KOPT-K1 (cell line): ENCODE data around the gene KCNA10.
"Not testable (repeated sequence)": the region's sequence is repeated elsewhere in the genome, so short reads cannot be mapped to it uniquely, and the experiment has no call there.

Experiments used
- H3K27ac ChIP-seq: fragments of 200-600 bp; sonication (generic); 2 replicates; pipeline ENCODE4 v1.5.1; 2016; ENCODE audit warnings: antibody characterized with exemption, mild to moderate bottlenecking, low read depth, low read length; ENCODE audit not compliant: poor library complexity, severe bottlenecking
- H3K36me3 ChIP-seq: fragments of 200-600 bp; sonication (generic); 2 replicates; pipeline ENCODE4 v1.5.1; 2017; ENCODE audit warnings: antibody characterized with exemption, mild to moderate bottlenecking, low read length, moderate library complexity; ENCODE audit not compliant: insufficient read depth
- H3K9me3 ChIP-seq: fragments of 200-600 bp; sonication (generic); 2 replicates; pipeline ENCODE4 v1.5.1; 2017; ENCODE audit warnings: antibody characterized with exemption, low read length, mild to moderate bottlenecking; ENCODE audit not compliant: insufficient read depth, poor library complexity, severe bottlenecking

Gene KCNA10

GRCh38 chr1:110515891-110516290 is 3.1 kb downstream of the KCNA10 start:
- Histone ChIP-seq H3K9me3 (no peaks in the 10 kb centered on the region), H3K27ac (no peak overlapping the region)

GRCh38 chr1:110515041-110515440 is 3.9 kb downstream of the KCNA10 start:
- Histone ChIP-seq H3K9me3 (no peaks in the 10 kb centered on the region), H3K27ac (no peak overlapping the region), H3K36me3 (no peaks in the 10 kb centered on the region)

More at GRCh38 chr1:110515891-110516290, 3.1 kb downstream of the KCNA10 start:
- no peaks in the 10 kb centered on the region for H3K36me3 ChIP-seq

- Histone ChIP-seq H3K27ac (no peak overlapping the region), H3K9me3 (no peaks in the 10 kb centered on the region), H3K36me3 (no peaks in the 10 kb centered on the region)
Observed at GRCh38 chr1:110513511-110513910, 5.5 kb downstream of the KCNA10 start.

- H3K27ac ChIP-seq = no peak overlapping the region
- H3K9me3 ChIP-seq = no peaks in the 10 kb centered on the region
- no peaks in the 10 kb centered on the region for H3K36me3 ChIP-seq
Observed at GRCh38 chr1:110511436-110511835, 7.5 kb downstream of the KCNA10 start.

GRCh38 chr1:110510921-110511320 is 8.1 kb downstream of the KCNA10 start:
- not testable (repeated sequence) for H3K9me3 ChIP-seq, H3K36me3 ChIP-seq, H3K27ac ChIP-seq

GRCh38 chr1:110509655-110510054 is 9.3 kb downstream of the KCNA10 start:
- no peaks in the 10 kb centered on the region for H3K36me3 ChIP-seq
- H3K9me3 ChIP-seq = no peaks in the 10 kb centered on the region
- H3K27ac ChIP-seq = no peak overlapping the region

GRCh38 chr1:110508028-110508940 is 10.7 kb downstream of the KCNA10 start:
- Histone ChIP-seq H3K9me3 (no peaks in the 10 kb centered on the region), H3K27ac (no peak overlapping the region), H3K36me3 (no peaks in the 10 kb centered on the region)

GRCh38 chr1:110506541-110506940 is 12.4 kb downstream of the KCNA10 start:
- H3K9me3 ChIP-seq = no peaks in the 10 kb centered on the region
- no peaks in the 10 kb centered on the region for H3K36me3 ChIP-seq
- no peak overlapping the region for H3K27ac ChIP-seq

GRCh38 chr1:110505596-110505995 is 13.4 kb downstream of the KCNA10 start:
- no peaks in the 10 kb centered on the region for H3K9me3 ChIP-seq
- no peaks in the 10 kb centered on the region for H3K36me3 ChIP-seq
- H3K27ac ChIP-seq = no peak overlapping the region

GRCh38 chr1:110504226-110504625 is 14.7 kb downstream of the KCNA10 start:
- Histone ChIP-seq H3K27ac (no peak overlapping the region), H3K36me3 (no peaks in the 10 kb centered on the region), H3K9me3 (no peaks in the 10 kb centered on the region)

GRCh38 chr1:110503471-110503870 is 15.5 kb downstream of the KCNA10 start:
- Histone ChIP-seq H3K9me3 (no peaks in the 10 kb centered on the region), H3K36me3 (no peaks in the 10 kb centered on the region), H3K27ac (no peak overlapping the region)

- no peaks in the 10 kb centered on the region for H3K36me3 ChIP-seq
- H3K9me3 ChIP-seq = no peaks in the 10 kb centered on the region
- H3K27ac ChIP-seq = no peak overlapping the region
Observed at GRCh38 chr1:110502402-110503151, 16.4 kb downstream of the KCNA10 start.

- H3K9me3 ChIP-seq = no peaks in the 10 kb centered on the region
- H3K36me3 ChIP-seq = no peaks in the 10 kb centered on the region
- no peak overlapping the region for H3K27ac ChIP-seq
Observed at GRCh38 chr1:110501488-110502132, 17.4 kb downstream of the KCNA10 start.

GRCh38 chr1:110498270-110498669 is 20.7 kb downstream of the KCNA10 start:
- Histone ChIP-seq H3K9me3 (no peaks in the 10 kb centered on the region), H3K27ac (no peak overlapping the region), H3K36me3 (no peaks in the 10 kb centered on the region)

- Histone ChIP-seq H3K27ac (no peak overlapping the region), H3K36me3 (no peaks in the 10 kb centered on the region), H3K9me3 (no peaks in the 10 kb centered on the region)
Observed at GRCh38 chr1:110495926-110496600, 22.9 kb downstream of the KCNA10 start.
